PFSK-1 (cell line): ENCODE data around the gene NOX5.

Experiments used
- POLR2AphosphoS5 ChIP-seq: IDR thresholded peaks from 2 replicates; pipeline ENCODE4 v1.6.1; 2012; ENCODE audit warnings: low read depth, mild to moderate bottlenecking, control low read depth, low read length, moderate library complexity
- REST ChIP-seq, 2 experiments: IDR thresholded peaks; 2 replicates each; pipeline versions ENCODE4 v1.6.1 to v1.8.0; 2011 to 2012; ENCODE audit warnings: low read depth in 2 of 2, low read length in 2 of 2, control low read depth in 1 of 2, inconsistent platforms in 1 of 2, mild to moderate bottlenecking in 1 of 2, moderate library complexity in 1 of 2; ENCODE audit not compliant: insufficient read depth in 1 of 2
- SIN3A ChIP-seq: IDR thresholded peaks from 2 replicates; pipeline ENCODE4 v1.6.1; 2012; ENCODE audit warnings: mild to moderate bottlenecking, low read length, moderate library complexity, borderline replicate concordance; ENCODE audit not compliant: insufficient read depth
- TAF1 ChIP-seq: IDR thresholded peaks from 2 replicates; pipeline ENCODE4 v1.6.1; 2012; ENCODE audit warnings: low read length, control low read depth, borderline replicate concordance; ENCODE audit not compliant: insufficient read depth

- TF ChIP-seq POLR2AphosphoS5 (no peak), SIN3A (no peak), REST (IDR thresholded peaks at IDR 0.05; ENCODE audit: insufficient read depth in 1 of 2, low read depth in 2 of 2, low read length in 2 of 2) (no peak), TAF1 (no peak)
These were observed 55.5 kb downstream of the NOX5 start for GRCh38 chr15:69069996-69070395.
